ENCODE results near the gene CHAT. TPM values are rescaled to one million over a fixed set of nuclear protein-coding genes. Genes with fewer than 3 reads are reported as not detected.

CHAT gene
- total RNA-seq, 1 experiment from 2014 or later, result not detected

DNA sequence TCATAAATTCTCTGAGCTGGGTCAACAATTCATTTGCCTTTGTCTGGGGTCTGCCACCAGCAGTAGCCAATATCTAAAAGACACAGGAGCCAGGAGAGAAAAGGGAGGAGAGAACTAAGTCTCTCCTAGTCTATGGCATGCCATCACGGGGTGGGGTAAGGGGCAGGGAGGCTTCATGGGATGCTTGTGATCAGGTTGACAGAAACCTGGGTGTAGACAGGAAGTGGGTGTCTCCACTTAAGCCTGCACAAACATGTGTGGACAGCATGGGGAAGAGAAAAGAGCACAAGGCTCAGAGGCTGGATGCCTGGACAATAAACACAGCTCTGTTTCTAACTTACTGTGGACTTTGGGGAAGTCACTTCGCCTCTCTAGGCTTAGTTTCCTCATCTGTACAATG, 54.2 kb downstream of the CHAT start:
- Histone ChIP-seq H3K23ac (ENCODE audit: insufficient read length, low read depth, low read length) (no peak overlapping the region), H3K27ac (ENCODE audit: insufficient read length, low read depth, low read length) (no peak overlapping the region), H2AK5ac (ENCODE audit: insufficient read length, low read length) (no peak overlapping the region), H3K4me2 (ENCODE audit: insufficient read depth, insufficient read length, low read length) (no peak overlapping the region), H3K23me2 (ENCODE audit: insufficient read length, low read depth, low read length, poor library complexity, severe bottlenecking) (no peaks in the 10 kb centered on the region), H2AFZ (ENCODE audit: low read length) (no peak overlapping the region), H2BK20ac (ENCODE audit: low read depth, low read length, poor library complexity, severe bottlenecking) (no peak overlapping the region), H4K5ac (ENCODE audit: insufficient read length, low read depth, low read length) (no peak overlapping the region), H3K27me3 (ENCODE audit: insufficient read depth, low read length) (peaks cover 3% of the 10 kb centered on the region; the same call in 1 of the 2 replicates), H3K4ac (ENCODE audit: low read depth, low read length) (no peak overlapping the region), H3K9ac (ENCODE audit: extremely low read depth, insufficient read length, low read length) (no peak overlapping the region), H3K4me1 (ENCODE audit: insufficient read depth, low read length) (no peaks in the 10 kb centered on the region), H3T11ph (ENCODE audit: low read length) (no peak overlapping the region), H2BK15ac (ENCODE audit: low read depth, low read length) (no peak overlapping the region), H2BK120ac (ENCODE audit: low read depth, low read length, poor library complexity, severe bottlenecking) (no peak overlapping the region), H4K20me1 (ENCODE audit: control insufficient read depth, insufficient read depth, insufficient read length) (no peaks in the 10 kb centered on the region), H3K9me3 (ENCODE audit: control insufficient read depth, low read depth, low read length) (no peaks in the 10 kb centered on the region), H3K56ac (ENCODE audit: insufficient read length, low read depth, low read length) (no peak overlapping the region), H3K14ac (ENCODE audit: insufficient read depth, low read length) (no peak overlapping the region), H2BK5ac (ENCODE audit: insufficient read length, low read length) (no peak overlapping the region), H3K79me1 (ENCODE audit: insufficient read depth, low read depth, low read length, poor library complexity, severe bottlenecking) (no peaks in the 10 kb centered on the region), H4K91ac (ENCODE audit: insufficient read length, low read depth, low read length) (no peak overlapping the region), H2BK12ac (ENCODE audit: insufficient read length, low read depth, low read length) (no peak overlapping the region), H3K18ac (ENCODE audit: insufficient read length, low read depth, low read length) (no peak overlapping the region), H4K8ac (replicated peaks; ENCODE audit: insufficient read length, low read depth, low read length) (no peak overlapping the region), H3K79me2 (ENCODE audit: insufficient read depth, low read length) (no peaks in the 10 kb centered on the region)
- TF ChIP-seq, protein P1, sequence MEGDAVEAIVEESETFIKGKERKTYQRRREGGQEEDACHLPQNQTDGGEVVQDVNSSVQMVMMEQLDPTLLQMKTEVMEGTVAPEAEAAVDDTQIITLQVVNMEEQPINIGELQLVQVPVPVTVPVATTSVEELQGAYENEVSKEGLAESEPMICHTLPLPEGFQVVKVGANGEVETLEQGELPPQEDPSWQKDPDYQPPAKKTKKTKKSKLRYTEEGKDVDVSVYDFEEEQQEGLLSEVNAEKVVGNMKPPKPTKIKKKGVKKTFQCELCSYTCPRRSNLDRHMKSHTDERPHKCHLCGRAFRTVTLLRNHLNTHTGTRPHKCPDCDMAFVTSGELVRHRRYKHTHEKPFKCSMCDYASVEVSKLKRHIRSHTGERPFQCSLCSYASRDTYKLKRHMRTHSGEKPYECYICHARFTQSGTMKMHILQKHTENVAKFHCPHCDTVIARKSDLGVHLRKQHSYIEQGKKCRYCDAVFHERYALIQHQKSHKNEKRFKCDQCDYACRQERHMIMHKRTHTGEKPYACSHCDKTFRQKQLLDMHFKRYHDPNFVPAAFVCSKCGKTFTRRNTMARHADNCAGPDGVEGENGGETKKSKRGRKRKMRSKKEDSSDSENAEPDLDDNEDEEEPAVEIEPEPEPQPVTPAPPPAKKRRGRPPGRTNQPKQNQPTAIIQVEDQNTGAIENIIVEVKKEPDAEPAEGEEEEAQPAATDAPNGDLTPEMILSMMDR (conservative IDR thresholded peaks at IDR 0.05), result no peak
- Mint-ChIP-seq H3K4me1 (peaks cover 0 to 4% of the 10 kb centered on the region in 2 experiments; a peak in 1 of 4 replicates), H3K27ac (no peak overlapping the region; a peak in 1 of 7 replicates), H3K27me3 (ENCODE audit: low read depth) (peaks cover 91% of the 10 kb centered on the region), H3K36me3 (ENCODE audit: insufficient read depth in 1 of 3, low read depth in 3 of 3) (no peaks in the 10 kb centered on the region), H3K4me3 (no peak overlapping the region; a peak in 1 of 5 replicates), H3K9me3 (no peaks in the 10 kb centered on the region)
- WGBS (ENCODE audit: extremely low coverage, insufficient read length, low lambda C conversion rate), result no CpG with 5 or more reads among the region's 2 CpGs
- no peak for DNase-seq
